ENCODE results near the gene LRRTM1. TPM values are rescaled to one million over a fixed set of nuclear protein-coding genes. Genes with fewer than 3 reads are reported as not detected.

The LRRTM1 gene
- total RNA-seq, 1 donor from 2014 or later: not detected

GRCh38 chr2:80255918-80256781 lies 48.4 kb downstream of the LRRTM1 start:
- peaks cover 2% of the 10 kb centered on the region for H3K9me3 Mint-ChIP-seq (ENCODE audit: low read depth)
- H3K27ac Mint-ChIP-seq (ENCODE audit: unreplicated experiment): no peak overlapping the region
- H3K4me3 Mint-ChIP-seq (ENCODE audit: unreplicated experiment): no peak overlapping the region
- H3K36me3 Mint-ChIP-seq (ENCODE audit: low read depth): no peaks in the 10 kb centered on the region
- DNase-seq (ENCODE audit: low spot score): no peak
- TF ChIP-seq CTCF (IDR thresholded peaks at IDR 0.05): peak; percentile 46
- no peaks in the 10 kb centered on the region for H3K4me1 Mint-ChIP-seq (ENCODE audit: low read depth)
- peaks cover 4% of the 10 kb centered on the region for H3K27me3 Mint-ChIP-seq (ENCODE audit: low read depth)

GRCh38 chr2:80252294-80252986 lies 52.1 kb downstream of the LRRTM1 start:
- no peak for TF ChIP-seq CTCF (IDR thresholded peaks at IDR 0.05)
- no peak for DNase-seq (ENCODE audit: low spot score)
- Mint-ChIP-seq H3K4me1 (ENCODE audit: low read depth) (no peaks in the 10 kb centered on the region), H3K36me3 (ENCODE audit: low read depth) (no peaks in the 10 kb centered on the region), H3K27ac (ENCODE audit: unreplicated experiment) (no peak overlapping the region), H3K4me3 (ENCODE audit: unreplicated experiment) (no peak overlapping the region), H3K9me3 (ENCODE audit: low read depth) (no peaks in the 10 kb centered on the region), H3K27me3 (ENCODE audit: low read depth) (peaks cover 4% of the 10 kb centered on the region)
